Vagina (tissue), 2 donors: Measurements from ENCODE around the gene ACVR2B.

Experiments
- CTCF ChIP-seq, 3 experiments: fragments of 450-650 bp in 2 of 3; fragments of 200-600 bp in 1 of 3; sonication (generic) in 1 of 3; IDR thresholded peaks; one replicate each; pipeline ENCODE4 v1.5.1; 2017 to 2019; ENCODE audit warnings: antibody characterized with exemption in 3 of 3, mild to moderate bottlenecking in 2 of 3, moderate library complexity in 2 of 3
- POLR2A ChIP-seq, 2 donors: fragments of 450-650 bp; IDR thresholded peaks; one replicate each; pipeline ENCODE4 v1.6.1; 2017; ENCODE audit warnings: antibody characterized with exemption in 2 of 2, mild to moderate bottlenecking in 2 of 2, moderate library complexity in 2 of 2
- POLR2AphosphoS5 ChIP-seq, 2 donors: sonication (generic); formaldehyde crosslinking; IDR thresholded peaks; one replicate each; pipeline ENCODE4 v1.9.0; 2017; ENCODE audit warnings: antibody characterized with exemption in 2 of 2, mild to moderate bottlenecking in 2 of 2, low read depth in 1 of 2; ENCODE audit not compliant: insufficient read depth in 1 of 2

GRCh38 chr3:38490281-38491030 lies 36.8 kb downstream of the ACVR2B start:
- TF ChIP-seq POLR2AphosphoS5 (IDR thresholded peaks at IDR 0.05; ENCODE audit: insufficient read depth in 1 of 2, low read depth in 1 of 2) (no peak), CTCF (IDR thresholded peaks at IDR 0.05) (no peak), POLR2A (IDR thresholded peaks at IDR 0.05) (no peak)
